A549 treated with Mapracorat at 1 μM for 4 hours (cell line): ENCODE results near the gene CEP126. TPM values are rescaled to one million over a fixed set of nuclear protein-coding genes. Genes with fewer than 3 reads are reported as not detected.

ENCODE experiments used
- total RNA-seq: library from RNA; stranded (reverse); fragments of 200-300 nt; extraction: Qiagen RNA extraction; gene quantifications from 5 replicates; pipeline ENCODE4 v1.2.3, GENCODE V29; 2022

Gene CEP126
- total RNA-seq: 2.6 to 3.8 TPM (median 2.9 TPM) in 5 replicates

GRCh38 chr11:101914738-101915426 lies at the start of gene CEP126:
Gene CEP126 (plus strand): TSS chr11:101915010. CDS start chr11:101915285, 275 bp downstream.

GRCh38 chr11:101916422-101916821 lies 1.6 kb downstream of the CEP126 start, which contains the start of gene ANGPTL5:
Gene ANGPTL5 (minus strand): TSS chr11:101916522. CDS start chr11:101907909, 8,613 bp downstream.

GRCh38 chr11:102047305-102047924 lies 132.6 kb downstream of the CEP126 start, which contains the start of gene CFAP300:
Gene CFAP300 (plus strand): TSS chr11:102047437. CDS start chr11:102047471, 34 bp downstream.

Other genes with a start within 250 kb of the CEP126 start
- gene ANGPTL5, start 1.5 kb downstream of the CEP126 start, total RNA-seq: 0.05 to 0.10 TPM in 2 of 5 replicates, not detected in the others
- 5.4 to 7.2 TPM (median 6.1 TPM) in 5 replicates for gene CFAP300, start 132.4 kb downstream of the CEP126 start, total RNA-seq
- 52.9 to 73.3 TPM (median 62.2 TPM) in 5 replicates for gene YAP1, start 195.4 kb downstream of the CEP126 start, total RNA-seq